SK-N-SH (cell line): ENCODE measurements around the gene TMX4. TPM values are rescaled to one million over a fixed set of nuclear protein-coding genes. Genes with fewer than 3 reads are reported as not detected.
A peak's percentile ranks its signal among the peaks of the same experiment; 100 is the strongest.

ENCODE experiments used
- CTCF ChIA-PET: fragments of 300-600, 350-600 bp; formaldehyde crosslinking; extraction: SDS; loops from one replicate; lab custom pipeline; 2021; lab: Yijun Ruan, JAX
- POLR2A ChIA-PET: fragments of 350-600 bp; sonication (Branson Sonifier 250); formaldehyde crosslinking; extraction: SDS; loops from one replicate; lab custom pipeline; 2020; ENCODE audit warnings: antibody characterized with exemption, inconsistent platforms; lab: Yijun Ruan, JAX
- DNase-seq: peaks from one replicate; pipeline ENCODE4 v3.0.0; 2012
- H2AFZ ChIP-seq: fragments of 200-600 bp; sonication (generic); 2 replicates; pipeline ENCODE4 v1.8.1; 2016; ENCODE audit warnings: antibody characterized with exemption, mild to moderate bottlenecking, low read depth
- H3F3A ChIP-seq: fragments of 200-600 bp; sonication (generic); replicated peaks from 2 replicates; pipeline ENCODE3; 2016; ENCODE audit warnings: antibody characterized with exemption, mild to moderate bottlenecking; ENCODE audit not compliant: insufficient read depth
- H3K27ac ChIP-seq, 2 experiments: fragments of 200-500 bp in 1 of 2; fragments of 200-600 bp in 1 of 2; sonication (Bioruptor generic) in 1 of 2; sonication (generic), shearing (Covaris generic) in 1 of 2; 2 replicates each; pipeline versions ENCODE4 v1.5.1 to v1.6.1; 2014 to 2016; ENCODE audit warnings: low read depth in 2 of 2, inconsistent platforms in 1 of 2, low read length in 1 of 2, mild to moderate bottlenecking in 1 of 2, mixed read lengths in 1 of 2
- H3K27me3 ChIP-seq: fragments of 200-600 bp; sonication (generic), shearing (Covaris generic); 2 replicates; pipeline ENCODE4 v1.6.1; 2016; ENCODE audit warnings: mixed run types; ENCODE audit not compliant: insufficient read depth
- H3K36me3 ChIP-seq, 2 experiments: fragments of 200-500 bp in 1 of 2; fragments of 200-600 bp in 1 of 2; sonication (Bioruptor generic) in 1 of 2; sonication (generic) in 1 of 2; replicated peaks in 1 of 2; 2 replicates each; pipeline versions ENCODE3 to v1.5.1; 2014 to 2016; ENCODE audit warnings: low read length in 1 of 2, mild to moderate bottlenecking in 1 of 2; ENCODE audit not compliant: insufficient read depth in 2 of 2, control insufficient read depth in 1 of 2
- H3K4me1 ChIP-seq, 2 experiments: fragments of 200-500 bp in 1 of 2; fragments of 200-600 bp in 1 of 2; sonication (Bioruptor generic) in 1 of 2; sonication (generic), shearing (Covaris generic) in 1 of 2; 2 replicates each; pipeline versions ENCODE4 v1.5.1 to v1.6.1; 2014 to 2016; ENCODE audit warnings: low read depth in 1 of 2, low read length in 1 of 2, mixed run types in 1 of 2; ENCODE audit not compliant: insufficient read depth in 2 of 2, control insufficient read depth in 1 of 2
- H3K4me2 ChIP-seq: fragments of 200-600 bp; sonication (generic), shearing (Covaris generic); 2 replicates; pipeline ENCODE4 v1.6.1; 2017; ENCODE audit warnings: mixed run types
- H3K4me3 ChIP-seq, 2 experiments: fragments of 200-500 bp in 1 of 2; fragments of 200-600 bp in 1 of 2; sonication (Bioruptor generic) in 1 of 2; sonication (generic), shearing (Covaris generic) in 1 of 2; 2 replicates each; pipeline versions ENCODE4 v1.5.1 to v1.8.1; 2014 to 2016; ENCODE audit warnings: low read depth in 2 of 2, inconsistent platforms in 1 of 2, low read length in 1 of 2, mild to moderate bottlenecking in 1 of 2, mixed read lengths in 1 of 2, moderate library complexity in 1 of 2
- H3K79me2 ChIP-seq: fragments of 200-600 bp; sonication (generic); 2 replicates; pipeline ENCODE4 v1.8.1; 2017; ENCODE audit warnings: mild to moderate bottlenecking; ENCODE audit not compliant: insufficient read depth
- H3K9ac ChIP-seq: fragments of 200-600 bp; sonication (generic); 2 replicates; pipeline ENCODE4 v1.6.1; 2017; ENCODE audit warnings: mixed run types
- H3K9me2 ChIP-seq: fragments of 200-600 bp; sonication (generic); 2 replicates; pipeline ENCODE4 v1.6.1; 2017; ENCODE audit warnings: mixed run types
- H3K9me3 ChIP-seq: fragments of 200-600 bp; sonication (generic); 2 replicates; pipeline ENCODE4 v1.6.1; 2017; ENCODE audit warnings: mixed run types, mild to moderate bottlenecking, moderate library complexity
- H4K20me1 ChIP-seq: fragments of 200-600 bp; sonication (generic); 2 replicates; pipeline ENCODE4 v1.6.1; 2017; ENCODE audit warnings: mild to moderate bottlenecking, mixed run types; ENCODE audit not compliant: insufficient read depth
- CHD2 ChIP-seq: fragments of 150-350 bp; IDR thresholded peaks from 2 replicates; pipeline ENCODE4 v1.6.1; 2018; ENCODE audit warnings: low read length; ENCODE audit not compliant: partially characterized antibody
- ELF1 ChIP-seq: IDR thresholded peaks from 2 replicates; pipeline ENCODE4 v1.4.0; 2012
- EP300 ChIP-seq, 2 experiments: IDR thresholded peaks; 2 replicates each; pipeline versions ENCODE4 v1.4.0 to v1.6.1; 2012; ENCODE audit warnings: borderline replicate concordance in 1 of 2, low read depth in 1 of 2, low read length in 1 of 2
- FOSL2 ChIP-seq: IDR thresholded peaks from 2 replicates; pipeline ENCODE4 v1.4.0; 2012; ENCODE audit warnings: low read depth, mild to moderate bottlenecking, moderate library complexity, borderline replicate concordance
- FOXM1 ChIP-seq: IDR thresholded peaks from 2 replicates; pipeline ENCODE4 v1.4.0; 2012; ENCODE audit warnings: low read depth, mild to moderate bottlenecking
- GABPA ChIP-seq: IDR thresholded peaks from 2 replicates; pipeline ENCODE4 v1.4.0; 2012; ENCODE audit warnings: low read depth, mild to moderate bottlenecking
- GATA2 ChIP-seq: sonication (generic); formaldehyde crosslinking; IDR thresholded peaks from 2 replicates; pipeline ENCODE4 v1.5.0; 2020; ENCODE audit warnings: mild to moderate bottlenecking, missing genetic modification reagents
- IRF3 ChIP-seq: fragments of 150-350 bp; IDR thresholded peaks from 2 replicates; pipeline ENCODE4 v1.6.1; 2016; ENCODE audit warnings: mild to moderate bottlenecking, low read depth, low read length
- MAX ChIP-seq: IDR thresholded peaks from 2 replicates; pipeline ENCODE4 v1.4.0; 2012; ENCODE audit warnings: low read depth
- MEF2A ChIP-seq: IDR thresholded peaks from 2 replicates; pipeline ENCODE4 v1.4.0; 2012; ENCODE audit warnings: low read depth, borderline replicate concordance
- MXI1 ChIP-seq: IDR thresholded peaks from 2 replicates; pipeline ENCODE4 v1.6.1; 2012; ENCODE audit warnings: mild to moderate bottlenecking, low read depth, low read length, improper control_type of control experiment
- NFIC ChIP-seq: IDR thresholded peaks from 2 replicates; pipeline ENCODE4 v1.4.0; 2012; ENCODE audit warnings: borderline replicate concordance
- RAD21 ChIP-seq: IDR thresholded peaks from 2 replicates; pipeline ENCODE4 v1.6.1; 2012; ENCODE audit warnings: mild to moderate bottlenecking, low read length
- RFX5 ChIP-seq: IDR thresholded peaks from 2 replicates; pipeline ENCODE4 v1.6.1; 2012; ENCODE audit warnings: mild to moderate bottlenecking, improper control_type of control experiment, low read length
- SMC3 ChIP-seq: IDR thresholded peaks from 2 replicates; pipeline ENCODE4 v1.6.1; 2012; ENCODE audit warnings: low read depth, low read length, improper control_type of control experiment
- TCF12 ChIP-seq: IDR thresholded peaks from 2 replicates; pipeline ENCODE4 v1.4.0; 2012
- TEAD4 ChIP-seq: IDR thresholded peaks from 2 replicates; pipeline ENCODE4 v1.4.0; 2012; ENCODE audit warnings: mild to moderate bottlenecking, borderline replicate concordance; ENCODE audit not compliant: insufficient read depth
- USF1 ChIP-seq: IDR thresholded peaks from 2 replicates; pipeline ENCODE4 v1.4.0; 2012; ENCODE audit warnings: low read depth, borderline replicate concordance
- YY1 ChIP-seq: IDR thresholded peaks from 2 replicates; pipeline ENCODE4 v1.4.0; 2012; ENCODE audit warnings: low read depth, mild to moderate bottlenecking
- WGBS: methylation state at CpG from one replicate; pipeline ENCODE4 v1.1.6; 2017; ENCODE audit warnings: low lambda C conversion rate; 5-methylcytosine and 5-hydroxymethylcytosine counted together
- polyA plus RNA-seq, 3 experiments: library from polyadenylated mRNA; depleted of rRNA; stranded (reverse); fragments of >200 nt; gene quantifications; 2 replicates each; pipeline ENCODE4 v1.2.3, GENCODE V29; 2012
- TF ChIP-seq, protein P1 (sequence below): fragments of 200-600 bp; sonication (generic); IDR thresholded peaks from 2 replicates; pipeline ENCODE4 v1.6.1; 2017; ENCODE audit warnings: antibody characterized with exemption, mild to moderate bottlenecking, moderate library complexity
- TF ChIP-seq, protein P2 (sequence below): IDR thresholded peaks from 2 replicates; pipeline ENCODE4 v1.6.1; 2012; ENCODE audit warnings: mild to moderate bottlenecking, low read depth, low read length, moderate library complexity

Gene TMX4
- polyA plus RNA-seq, 1 of the 3 experiments (the other 2 are of a cell fraction): 10.9 TPM

GRCh38 chr20:7990385-7990784 is 29.2 kb downstream of the TMX4 start:
- Histone ChIP-seq H3F3A (no peaks in the 10 kb centered on the region), H3K9ac (no peak overlapping the region), H3K27ac (no peak overlapping the region), H2AFZ (no peak overlapping the region), H3K4me3 (no peak overlapping the region), H3K79me2 (no peaks in the 10 kb centered on the region), H4K20me1 (no peaks in the 10 kb centered on the region), H3K9me3 (peaks cover 8% of the 10 kb centered on the region; the same call in 1 of the 2 replicates), H3K36me3 (peaks cover 34 to 70% of the 10 kb centered on the region in 2 experiments), H3K4me2 (no peak overlapping the region), H3K27me3 (no peaks in the 10 kb centered on the region), H3K4me1 (no peaks in the 10 kb centered on the region), H3K9me2 (no peaks in the 10 kb centered on the region)
- TF ChIP-seq RFX5: no peak
- no peak for TF ChIP-seq YY1
- TF ChIP-seq MXI1: no peak
- TF ChIP-seq TCF12: no peak
- TF ChIP-seq MEF2A: no peak
- TF ChIP-seq USF1: no peak
- TF ChIP-seq GABPA: no peak
- no peak for TF ChIP-seq EP300 (IDR thresholded peaks at IDR 0.05; ENCODE audit: borderline replicate concordance in 1 of 2, low read depth in 1 of 2, low read length in 1 of 2)
- TF ChIP-seq SMC3: no peak
- no peak for TF ChIP-seq ELF1
- no peak for TF ChIP-seq TEAD4
- ChIA-PET CTCF (interaction anchor here (1.7 to 4.5 kb wide), 3 partner anchors 10 to 732 kb away, joined by 7 to 36 read pairs (median 12); no protein-coding TSS in a partner anchor), POLR2A (no interaction called here)
- DNase-seq: no peak

DNA sequence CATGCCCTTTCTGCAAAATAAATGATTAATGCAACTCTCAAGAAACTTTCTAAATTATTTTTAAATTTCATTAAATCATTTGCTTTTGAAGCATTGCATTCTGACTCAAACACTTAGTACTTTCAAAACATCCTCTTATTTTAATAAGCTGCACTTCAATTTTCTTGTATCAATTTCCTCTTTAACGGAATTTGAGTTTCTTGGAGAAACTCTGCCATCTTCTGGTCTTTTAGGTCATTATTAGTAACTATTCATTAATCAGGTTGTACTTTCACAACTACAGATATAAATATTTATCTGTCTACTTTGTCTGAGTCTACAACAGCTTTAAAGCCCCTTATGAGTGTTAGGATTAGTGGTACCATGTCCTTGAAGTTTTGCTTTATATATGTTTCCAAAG is 30.2 kb downstream of the TMX4 start:
- Histone ChIP-seq H3K27me3 (no peaks in the 10 kb centered on the region), H3F3A (no peaks in the 10 kb centered on the region), H4K20me1 (no peaks in the 10 kb centered on the region), H3K27ac (no peak overlapping the region), H3K4me2 (no peak overlapping the region), H3K9me2 (no peaks in the 10 kb centered on the region), H3K4me1 (no peaks in the 10 kb centered on the region; a peak in 1 of 4 replicates), H3K79me2 (no peaks in the 10 kb centered on the region), H3K9ac (no peak overlapping the region), H2AFZ (no peak overlapping the region), H3K9me3 (peaks cover 8% of the 10 kb centered on the region; the same call in 1 of the 2 replicates), H3K36me3 (peaks cover 25 to 64% of the 10 kb centered on the region in 2 experiments), H3K4me3 (no peak overlapping the region)
- DNase-seq: no peak
- ChIA-PET CTCF (interaction anchor here (1.0 to 4.5 kb wide), 8 partner anchors 9 to 733 kb away, joined by 3 to 36 read pairs (median 6); no protein-coding TSS in a partner anchor), POLR2A (no interaction called here)
- WGBS: 88% methylated on average over 1 of the region's 1 CpG
- TF ChIP-seq NFIC: no peak
- no peak for TF ChIP-seq IRF3
- TF ChIP-seq YY1: no peak
- TF ChIP-seq FOSL2: no peak
- no peak for TF ChIP-seq FOXM1
- TF ChIP-seq, protein P1, sequence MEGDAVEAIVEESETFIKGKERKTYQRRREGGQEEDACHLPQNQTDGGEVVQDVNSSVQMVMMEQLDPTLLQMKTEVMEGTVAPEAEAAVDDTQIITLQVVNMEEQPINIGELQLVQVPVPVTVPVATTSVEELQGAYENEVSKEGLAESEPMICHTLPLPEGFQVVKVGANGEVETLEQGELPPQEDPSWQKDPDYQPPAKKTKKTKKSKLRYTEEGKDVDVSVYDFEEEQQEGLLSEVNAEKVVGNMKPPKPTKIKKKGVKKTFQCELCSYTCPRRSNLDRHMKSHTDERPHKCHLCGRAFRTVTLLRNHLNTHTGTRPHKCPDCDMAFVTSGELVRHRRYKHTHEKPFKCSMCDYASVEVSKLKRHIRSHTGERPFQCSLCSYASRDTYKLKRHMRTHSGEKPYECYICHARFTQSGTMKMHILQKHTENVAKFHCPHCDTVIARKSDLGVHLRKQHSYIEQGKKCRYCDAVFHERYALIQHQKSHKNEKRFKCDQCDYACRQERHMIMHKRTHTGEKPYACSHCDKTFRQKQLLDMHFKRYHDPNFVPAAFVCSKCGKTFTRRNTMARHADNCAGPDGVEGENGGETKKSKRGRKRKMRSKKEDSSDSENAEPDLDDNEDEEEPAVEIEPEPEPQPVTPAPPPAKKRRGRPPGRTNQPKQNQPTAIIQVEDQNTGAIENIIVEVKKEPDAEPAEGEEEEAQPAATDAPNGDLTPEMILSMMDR: peak; percentile 29
- TF ChIP-seq MAX: no peak
- TF ChIP-seq CHD2: no peak
- TF ChIP-seq RFX5: no peak
- no peak for TF ChIP-seq SMC3
- TF ChIP-seq RAD21: peak; percentile 33; the same call in 1 of the 2 replicates
- TF ChIP-seq GATA2 (CRISPR knock-in tag): no peak
- TF ChIP-seq, protein P2, sequence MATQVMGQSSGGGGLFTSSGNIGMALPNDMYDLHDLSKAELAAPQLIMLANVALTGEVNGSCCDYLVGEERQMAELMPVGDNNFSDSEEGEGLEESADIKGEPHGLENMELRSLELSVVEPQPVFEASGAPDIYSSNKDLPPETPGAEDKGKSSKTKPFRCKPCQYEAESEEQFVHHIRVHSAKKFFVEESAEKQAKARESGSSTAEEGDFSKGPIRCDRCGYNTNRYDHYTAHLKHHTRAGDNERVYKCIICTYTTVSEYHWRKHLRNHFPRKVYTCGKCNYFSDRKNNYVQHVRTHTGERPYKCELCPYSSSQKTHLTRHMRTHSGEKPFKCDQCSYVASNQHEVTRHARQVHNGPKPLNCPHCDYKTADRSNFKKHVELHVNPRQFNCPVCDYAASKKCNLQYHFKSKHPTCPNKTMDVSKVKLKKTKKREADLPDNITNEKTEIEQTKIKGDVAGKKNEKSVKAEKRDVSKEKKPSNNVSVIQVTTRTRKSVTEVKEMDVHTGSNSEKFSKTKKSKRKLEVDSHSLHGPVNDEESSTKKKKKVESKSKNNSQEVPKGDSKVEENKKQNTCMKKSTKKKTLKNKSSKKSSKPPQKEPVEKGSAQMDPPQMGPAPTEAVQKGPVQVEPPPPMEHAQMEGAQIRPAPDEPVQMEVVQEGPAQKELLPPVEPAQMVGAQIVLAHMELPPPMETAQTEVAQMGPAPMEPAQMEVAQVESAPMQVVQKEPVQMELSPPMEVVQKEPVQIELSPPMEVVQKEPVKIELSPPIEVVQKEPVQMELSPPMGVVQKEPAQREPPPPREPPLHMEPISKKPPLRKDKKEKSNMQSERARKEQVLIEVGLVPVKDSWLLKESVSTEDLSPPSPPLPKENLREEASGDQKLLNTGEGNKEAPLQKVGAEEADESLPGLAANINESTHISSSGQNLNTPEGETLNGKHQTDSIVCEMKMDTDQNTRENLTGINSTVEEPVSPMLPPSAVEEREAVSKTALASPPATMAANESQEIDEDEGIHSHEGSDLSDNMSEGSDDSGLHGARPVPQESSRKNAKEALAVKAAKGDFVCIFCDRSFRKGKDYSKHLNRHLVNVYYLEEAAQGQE: no peak
- TF ChIP-seq USF1: no peak
